Measurements from ENCODE around the gene SLC9A4. TPM values are rescaled to one million over a fixed set of nuclear protein-coding genes. Genes with fewer than 3 reads are reported as not detected.
A peak's percentile ranks its signal among the peaks of the same experiment; 100 is the strongest.

Gene SLC9A4
- polyA plus RNA-seq, 4 donors, result 0.05 to 10.7 (median 9.4) TPM

DNA sequence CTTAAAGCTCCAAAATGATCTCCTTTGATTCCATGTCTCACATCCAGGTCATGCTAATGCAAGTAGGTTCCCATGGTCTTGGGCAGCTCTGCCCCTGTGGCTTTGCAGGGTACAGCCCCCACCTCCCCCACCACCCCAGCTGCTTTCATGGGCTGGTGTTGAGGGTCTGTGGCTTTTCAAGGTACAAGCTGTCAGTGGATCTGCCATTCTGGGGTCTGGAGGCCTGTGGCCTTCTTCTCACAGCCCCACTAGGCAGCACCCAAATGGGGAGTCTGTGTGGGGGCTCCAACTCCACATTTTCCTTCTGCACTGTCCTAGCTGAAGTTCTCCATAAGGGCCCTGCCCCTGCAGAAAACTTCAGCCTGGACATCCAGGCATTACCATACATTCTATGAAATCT is 19.0 kb downstream of the SLC9A4 start:
- no peak for DNase-seq (ENCODE audit: low read depth in 4 of 4, low spot score in 3 of 4)

DNA sequence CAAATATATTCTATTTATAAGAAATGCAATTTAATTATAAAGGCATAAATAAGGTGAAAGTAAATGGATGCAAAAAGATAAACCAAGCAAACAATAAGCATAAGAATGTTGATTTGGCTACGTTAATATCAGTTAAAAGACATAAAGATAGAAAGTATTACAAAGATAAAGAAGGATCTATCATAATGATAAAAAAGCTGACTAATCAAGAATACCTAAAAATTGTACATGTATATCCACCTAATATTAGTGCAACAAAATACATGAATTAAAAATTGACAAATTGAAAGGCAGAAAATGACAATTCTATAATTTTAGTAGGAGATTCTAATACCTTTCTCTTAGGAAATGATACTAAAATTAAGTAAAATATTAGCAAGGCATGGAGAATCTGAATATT is 21.5 kb downstream of the SLC9A4 start:
- no peak for DNase-seq (ENCODE audit: low read depth in 4 of 4, low spot score in 3 of 4)

DNA sequence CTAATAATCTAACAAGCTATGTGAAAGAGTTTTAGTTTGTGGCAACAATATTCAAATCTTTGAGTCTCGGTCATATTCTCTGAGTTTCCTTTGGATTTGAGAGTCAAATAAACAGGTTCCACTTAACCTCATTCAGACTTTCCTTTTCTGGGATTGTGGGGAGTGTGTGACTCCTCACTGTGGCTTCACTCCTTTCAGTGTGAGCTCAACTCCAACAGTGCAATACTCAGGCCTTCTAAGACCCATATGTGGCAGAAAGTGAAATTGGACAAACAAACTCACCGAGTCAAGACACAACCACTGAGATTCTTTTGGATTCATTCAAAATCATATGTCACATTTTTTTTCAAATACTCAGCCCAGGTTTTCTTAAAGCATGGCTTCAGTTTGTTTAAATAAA is 25.4 kb downstream of the SLC9A4 start:
- DNase-seq (ENCODE audit: low read depth in 4 of 4, low spot score in 3 of 4), result no peak

DNA sequence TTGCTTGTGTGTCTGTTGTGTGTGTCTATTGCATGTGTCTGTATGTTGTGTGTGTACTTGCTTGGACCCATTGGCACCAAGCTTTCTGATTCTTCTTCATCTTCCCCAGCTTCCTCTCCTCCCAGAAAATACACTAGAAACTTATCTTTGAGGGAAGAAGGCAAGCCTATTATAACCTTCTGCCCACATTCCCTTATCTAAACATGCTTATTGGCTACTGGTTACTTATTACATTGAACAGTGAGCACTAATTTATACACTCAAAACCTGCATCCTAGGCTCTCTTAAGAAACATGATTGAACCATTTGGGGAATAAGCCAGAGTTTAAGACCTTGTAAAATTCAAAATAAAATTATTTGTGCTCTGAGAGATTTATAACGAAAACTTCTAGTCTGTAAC is 26.5 kb downstream of the SLC9A4 start:
- DNase-seq (ENCODE audit: low read depth in 4 of 4, low spot score in 3 of 4), result no peak

DNA sequence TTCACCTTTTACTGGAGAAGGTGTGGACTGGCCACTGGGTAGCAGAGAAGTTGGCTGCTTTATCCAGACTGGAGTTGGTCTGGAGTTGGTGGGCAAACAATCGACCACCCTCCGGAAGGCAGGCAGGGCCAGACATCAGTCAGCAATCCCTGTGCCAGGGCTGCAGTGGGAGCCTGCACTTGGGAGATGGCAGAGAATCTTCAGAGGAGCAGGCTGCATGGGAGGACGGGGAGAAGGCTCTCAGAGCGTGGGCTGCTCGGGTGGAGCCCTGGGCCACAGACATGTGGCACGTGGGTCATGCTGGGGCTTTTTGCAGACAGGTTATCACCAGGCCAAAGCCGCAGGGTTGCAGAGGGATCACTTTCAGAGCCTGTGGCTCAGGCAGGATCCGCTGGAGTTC is 29.6 kb downstream of the SLC9A4 start:
- DNase-seq (ENCODE audit: low read depth in 4 of 4, low spot score in 3 of 4), result no peak

DNA sequence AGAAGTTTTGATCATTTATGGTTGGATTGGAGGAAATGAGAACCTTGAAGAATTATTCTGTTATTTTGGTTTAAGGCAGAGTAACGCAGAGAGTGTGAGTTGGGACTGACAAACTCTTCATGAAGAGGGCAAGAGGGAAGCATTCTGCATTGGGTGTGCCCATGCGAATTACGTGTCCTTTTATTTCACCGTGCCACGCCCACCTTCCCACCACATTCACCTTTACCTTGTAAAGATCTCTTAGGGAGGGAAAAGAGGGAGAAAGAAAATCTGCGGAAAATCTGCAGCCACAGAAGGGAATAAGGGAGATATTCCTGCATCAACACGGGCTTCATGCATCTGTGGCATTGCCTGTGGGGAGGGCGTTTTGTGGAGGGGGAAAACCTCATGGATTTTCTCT is 31.8 kb downstream of the SLC9A4 start:
- no peak for DNase-seq (ENCODE audit: low read depth in 4 of 4, low spot score in 3 of 4)

DNA sequence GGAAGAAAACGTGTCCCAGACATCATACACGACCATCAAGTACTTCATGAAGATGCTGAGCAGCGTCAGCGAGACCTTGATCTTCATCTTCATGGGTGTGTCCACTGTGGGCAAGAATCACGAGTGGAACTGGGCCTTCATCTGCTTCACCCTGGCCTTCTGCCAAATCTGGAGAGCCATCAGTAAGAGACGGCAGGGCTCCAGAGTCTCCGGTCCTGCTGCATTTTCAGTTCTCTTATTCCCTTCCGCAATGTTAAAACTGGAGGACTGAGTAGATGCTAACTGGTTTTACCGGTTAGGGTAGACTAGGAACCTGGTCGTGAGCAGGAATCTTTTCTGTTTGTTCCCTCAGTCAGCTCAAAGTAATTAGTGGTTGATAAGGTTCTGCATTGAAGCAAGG is 32.3 kb downstream of the SLC9A4 start:
- DNase-seq (ENCODE audit: low read depth in 4 of 4, low spot score in 3 of 4), result peak in 2 of 4 donors; percentile 39 to 47

DNA sequence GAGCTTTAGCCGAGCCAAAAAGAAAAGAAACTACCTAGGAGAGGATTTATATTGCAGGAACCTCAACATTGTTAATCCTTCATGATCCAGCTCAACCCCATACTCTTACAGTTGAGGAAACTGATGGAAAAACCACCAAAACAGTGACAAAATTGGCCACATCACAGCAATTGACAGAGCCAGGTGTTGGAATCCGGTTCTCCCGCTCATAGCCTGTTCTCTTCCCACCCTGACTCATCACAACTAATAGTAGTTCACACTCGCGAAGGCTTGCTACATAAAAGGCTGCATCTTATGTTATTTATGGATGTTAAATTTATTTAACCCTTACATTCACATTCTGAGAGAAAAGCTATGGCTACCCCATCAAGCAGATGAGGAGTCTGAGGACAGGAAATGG is 33.7 kb downstream of the SLC9A4 start:
- DNase-seq (ENCODE audit: low read depth in 4 of 4, low spot score in 3 of 4), result no peak

DNA sequence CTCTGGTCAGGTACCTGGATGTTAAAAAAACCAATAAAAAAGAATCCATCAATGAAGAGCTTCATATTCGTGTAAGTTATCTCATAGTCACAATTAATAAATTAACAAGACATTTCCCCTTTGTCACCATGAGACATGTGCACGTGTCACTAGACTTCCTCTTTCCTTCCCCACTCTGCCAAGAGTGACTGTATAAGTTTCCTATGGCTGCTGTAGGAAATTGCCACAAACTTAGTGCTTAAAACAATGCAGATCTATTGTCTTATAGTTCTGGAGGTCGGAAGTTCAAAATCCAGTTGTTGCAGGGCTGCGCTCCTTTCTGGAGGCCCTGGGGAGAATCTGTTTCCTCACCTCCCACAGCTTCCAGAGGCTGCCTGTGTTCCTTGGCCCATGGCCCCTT is 35.8 kb downstream of the SLC9A4 start:
- no peak for DNase-seq (ENCODE audit: low read depth in 4 of 4, low spot score in 3 of 4)

DNA sequence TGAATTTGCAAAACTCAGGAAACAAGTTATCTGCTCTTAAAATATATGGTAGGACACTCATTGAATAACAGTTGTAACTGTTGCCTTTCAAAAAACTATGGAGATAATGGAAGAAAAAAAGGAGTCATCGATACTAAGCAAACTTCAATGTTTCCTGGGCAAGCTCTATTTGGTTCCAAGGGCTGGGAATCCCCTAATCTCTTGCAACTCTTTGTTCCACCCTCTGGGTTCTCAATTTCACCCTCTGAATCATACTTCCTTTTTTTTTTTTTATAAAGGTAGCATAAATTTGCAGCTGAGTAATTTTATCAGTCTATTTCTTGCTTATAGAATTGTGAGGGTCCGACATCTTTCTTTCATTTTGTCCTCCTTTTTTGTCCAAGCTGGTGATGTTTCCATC is 36.7 kb downstream of the SLC9A4 start:
- no peak for DNase-seq (ENCODE audit: low read depth in 4 of 4, low spot score in 3 of 4)

DNA sequence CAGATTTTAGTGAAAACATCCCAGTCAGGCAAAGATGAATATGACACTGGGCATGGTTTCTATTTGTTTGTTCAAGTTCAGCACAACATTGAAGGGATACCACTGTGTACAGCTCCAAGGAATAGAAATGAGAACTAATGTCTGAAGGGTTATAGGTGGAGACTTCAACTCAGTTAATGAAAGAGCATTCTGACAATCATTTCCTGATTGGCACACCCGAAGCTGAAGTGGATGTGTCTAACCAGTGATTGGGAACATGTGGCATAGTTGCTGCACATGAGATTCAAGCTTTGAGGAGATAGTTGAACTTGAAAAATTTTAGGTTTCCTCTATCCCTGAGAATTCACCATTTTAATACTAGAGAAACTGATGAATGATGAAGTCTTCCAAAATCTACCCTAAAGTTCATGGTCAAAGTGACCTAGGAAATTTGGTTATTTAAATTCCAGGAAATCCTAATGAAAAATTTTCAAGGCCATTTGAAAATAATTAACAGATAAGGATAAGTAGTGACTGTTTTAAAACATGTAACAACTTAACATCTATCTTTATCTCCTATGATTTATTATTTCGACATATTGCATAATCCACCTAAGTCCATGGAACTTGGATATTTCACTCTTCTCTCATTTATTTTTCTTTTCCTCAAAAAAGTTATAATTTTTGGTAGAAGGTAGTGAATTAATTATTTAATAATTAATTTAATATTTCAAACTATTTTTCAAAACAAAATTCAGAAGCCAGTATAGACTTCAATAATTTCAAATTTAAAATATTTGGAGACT is 38.0 kb downstream of the SLC9A4 start:
- no peak for DNase-seq (ENCODE audit: low read depth in 4 of 4, low spot score in 3 of 4)

DNA sequence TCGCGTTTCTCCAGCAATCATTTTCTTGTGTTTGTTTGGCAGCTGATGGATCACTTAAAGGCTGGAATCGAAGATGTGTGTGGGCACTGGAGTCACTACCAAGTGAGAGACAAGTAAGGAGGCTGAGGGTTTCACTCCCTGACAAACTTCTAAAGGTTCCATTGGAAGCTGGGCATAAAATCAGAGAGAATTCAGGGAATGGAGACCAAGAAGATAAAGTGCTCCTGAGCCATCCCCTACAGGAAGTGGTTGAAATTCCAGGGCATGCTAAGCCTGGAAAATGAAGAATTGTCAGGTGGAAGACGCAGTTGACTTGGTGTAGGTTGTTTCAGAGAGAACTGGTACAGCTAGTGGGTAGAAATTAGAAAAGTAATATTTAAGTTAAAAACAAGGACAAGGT is 39.1 kb downstream of the SLC9A4 start:
- no peak for DNase-seq (ENCODE audit: low read depth in 4 of 4, low spot score in 3 of 4)

DNA sequence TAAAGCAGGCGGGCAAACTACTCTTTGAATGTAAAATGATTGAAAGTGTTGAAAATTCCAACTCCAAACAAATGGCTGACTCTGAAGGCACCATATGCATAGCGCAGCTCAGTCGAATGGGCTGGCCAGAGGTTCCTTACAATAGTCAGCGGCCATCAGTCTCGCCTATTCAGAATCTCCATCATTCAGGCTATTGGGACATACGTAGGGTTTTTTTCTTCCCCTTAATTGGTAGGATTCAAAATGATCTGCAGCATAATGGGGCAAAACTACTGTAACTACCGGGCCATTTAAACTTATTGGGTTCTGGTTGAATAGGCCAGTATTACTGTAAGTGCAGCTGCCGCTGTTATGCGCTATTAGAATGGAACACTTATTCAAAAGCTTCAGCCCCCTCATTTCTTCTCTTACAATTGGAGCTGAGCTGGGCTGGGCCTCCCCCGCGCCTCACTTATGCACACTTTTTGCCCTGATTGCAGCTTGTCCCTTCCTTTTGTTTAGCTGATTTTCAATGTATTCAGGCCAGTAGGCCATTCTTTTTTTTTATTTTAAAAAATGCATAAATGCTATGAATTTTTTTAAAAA is 40.4 kb downstream of the SLC9A4 start:
- DNase-seq (ENCODE audit: low read depth in 4 of 4, low spot score in 3 of 4), result no peak

DNA sequence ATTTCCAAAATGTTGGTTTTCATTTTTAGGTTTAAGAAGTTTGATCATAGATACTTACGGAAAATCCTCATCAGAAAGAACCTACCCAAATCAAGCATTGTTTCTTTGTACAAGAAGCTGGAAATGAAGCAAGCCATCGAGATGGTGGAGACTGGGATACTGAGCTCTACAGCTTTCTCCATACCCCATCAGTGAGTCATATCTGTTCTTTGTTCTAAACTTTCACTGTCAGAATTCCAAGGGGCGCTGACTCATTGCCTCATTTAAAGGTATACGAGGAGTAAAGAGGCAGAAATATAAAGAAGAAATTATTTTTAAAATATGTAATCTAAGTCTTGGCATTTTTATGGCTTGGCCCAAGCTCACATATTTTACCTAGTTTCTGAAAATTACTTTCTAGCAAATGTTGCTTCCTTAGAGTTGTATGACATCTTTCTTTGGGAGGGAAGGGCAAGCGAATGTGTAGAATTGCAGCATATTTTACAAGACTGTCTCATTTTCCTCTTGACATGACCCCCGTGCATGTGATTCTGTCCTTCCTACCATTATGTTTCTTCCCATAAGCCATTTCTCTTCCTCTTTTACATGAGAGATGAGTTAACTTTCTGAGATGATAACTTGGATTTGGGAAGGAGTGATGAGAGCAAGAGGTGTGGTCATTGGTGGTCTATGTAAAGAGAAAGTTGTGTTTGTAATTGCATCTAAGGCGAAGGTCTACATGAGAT is 41.2 kb downstream of the SLC9A4 start:
- DNase-seq (ENCODE audit: low read depth in 4 of 4, low spot score in 3 of 4), result no peak

DNA sequence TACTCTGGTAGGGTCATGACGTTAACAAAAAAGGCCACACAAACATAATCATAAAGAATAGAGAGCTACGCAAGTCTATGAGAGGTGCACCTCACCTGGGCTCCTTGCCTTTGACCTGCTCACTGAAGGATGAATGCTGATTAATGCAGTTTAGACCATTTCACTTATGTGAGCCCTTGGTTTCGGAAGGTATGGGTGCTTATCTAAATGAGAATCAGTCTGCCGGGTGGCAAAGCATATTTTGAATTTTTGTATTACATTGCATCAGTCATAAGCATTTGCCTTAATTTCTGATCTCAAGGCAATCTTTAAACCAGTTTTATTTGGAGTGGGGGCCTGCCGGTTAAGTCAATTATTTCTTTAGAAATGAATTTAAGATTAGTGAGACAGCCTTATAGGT is 42.8 kb downstream of the SLC9A4 start:
- no peak for DNase-seq (ENCODE audit: low read depth in 4 of 4, low spot score in 3 of 4)

DNA sequence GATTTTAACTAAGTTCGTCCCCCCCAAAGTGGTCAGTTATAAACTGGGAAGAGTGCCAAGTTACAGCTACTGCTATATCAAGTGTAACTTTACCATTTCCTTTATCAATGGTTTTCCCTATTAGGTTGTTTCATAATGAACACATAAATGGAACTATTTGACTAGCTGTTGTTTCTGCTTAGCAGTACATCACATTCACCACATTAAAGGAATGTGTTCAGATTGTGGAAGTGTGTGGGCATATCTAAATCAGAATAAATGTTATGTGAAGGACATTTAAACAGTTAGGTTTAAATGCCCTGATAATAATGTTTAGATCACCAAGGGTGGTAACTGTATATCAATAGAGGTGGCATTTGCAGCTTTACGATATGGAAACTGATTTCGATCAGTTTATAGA is 45.1 kb downstream of the SLC9A4 start:
- DNase-seq (ENCODE audit: low read depth in 4 of 4, low spot score in 3 of 4), result no peak

DNA sequence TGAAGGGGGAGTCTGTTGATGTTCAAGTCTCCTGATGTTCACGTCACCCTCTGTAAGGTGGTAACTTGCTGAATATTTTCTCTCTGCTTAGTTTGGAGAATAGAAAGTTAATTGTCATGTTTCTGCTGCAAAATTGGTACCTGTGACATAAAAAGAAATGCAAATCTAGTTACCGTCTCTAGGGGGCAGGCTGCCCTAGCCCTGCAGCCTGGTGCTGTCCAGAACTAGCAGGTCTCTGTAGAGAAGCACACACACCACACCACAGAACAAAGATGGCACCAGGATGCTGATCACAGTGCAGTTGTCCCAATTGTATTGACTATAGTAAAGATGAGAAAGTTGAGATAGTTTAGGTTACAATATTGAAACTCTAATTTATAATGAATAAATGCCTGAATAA is 47.0 kb downstream of the SLC9A4 start:
- no peak for DNase-seq (ENCODE audit: low read depth in 4 of 4, low spot score in 3 of 4)

DNA sequence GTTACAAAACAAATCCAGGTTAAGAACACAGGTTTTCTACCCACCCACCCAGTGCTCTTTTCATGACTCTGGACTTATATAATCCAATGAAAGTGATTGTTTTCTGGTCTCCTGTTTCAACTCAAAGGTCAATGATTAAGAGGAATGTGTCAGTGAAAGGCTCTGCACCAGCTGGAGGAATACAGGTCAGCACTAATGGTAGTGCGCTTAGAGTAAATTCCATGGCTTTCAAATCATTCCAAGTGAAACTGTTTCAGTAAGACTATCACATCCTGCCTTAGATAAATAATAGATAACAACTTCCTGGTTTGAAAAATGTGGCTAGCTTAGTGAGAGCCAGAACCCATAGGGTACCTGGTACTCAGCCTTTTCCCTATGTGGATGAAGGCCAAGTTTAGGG is 47.8 kb downstream of the SLC9A4 start:
- DNase-seq (ENCODE audit: low read depth in 4 of 4, low spot score in 3 of 4), result no peak

DNA sequence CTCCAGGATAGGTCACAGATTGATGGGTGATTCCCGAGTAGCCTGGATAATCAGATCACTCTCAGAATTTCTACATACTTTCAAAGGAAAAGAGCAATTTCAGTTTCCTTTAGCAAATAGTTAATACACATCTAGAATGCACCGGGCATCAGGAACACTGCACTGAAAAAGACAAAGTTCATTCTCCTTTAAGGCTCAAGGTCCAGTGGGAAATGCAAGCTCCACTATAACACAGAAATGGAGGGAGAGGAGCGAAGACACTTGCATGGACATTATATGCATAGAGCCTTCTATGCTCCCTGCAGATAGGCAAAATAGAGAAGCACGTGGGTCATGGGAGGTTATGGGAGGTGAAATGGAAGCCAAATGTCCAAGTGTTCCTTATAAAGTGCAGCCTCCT is 49.1 kb downstream of the SLC9A4 start:
- no peak for DNase-seq (ENCODE audit: low read depth in 4 of 4, low spot score in 3 of 4)

DNA sequence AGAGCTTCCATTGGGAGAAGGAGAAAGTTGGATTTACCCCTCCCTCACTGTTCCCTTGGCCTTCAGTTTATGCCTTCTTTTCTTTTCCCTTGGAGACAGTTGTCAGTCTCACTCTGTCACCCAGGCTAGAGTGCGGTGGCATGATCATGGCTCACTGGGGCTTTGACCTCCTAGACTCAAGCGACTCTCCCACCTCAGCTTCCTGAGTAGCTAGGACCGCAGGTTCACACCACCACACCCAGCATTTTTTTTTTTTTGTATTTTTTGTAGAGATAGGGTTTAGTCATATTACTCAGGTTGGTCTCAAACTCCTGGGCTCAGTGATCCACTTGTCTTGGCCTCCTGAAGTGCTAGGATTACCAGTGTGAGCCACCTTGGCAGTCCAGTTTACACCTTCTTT is 49.9 kb downstream of the SLC9A4 start:
- DNase-seq (ENCODE audit: low read depth in 4 of 4, low spot score in 3 of 4), result no peak

DNA sequence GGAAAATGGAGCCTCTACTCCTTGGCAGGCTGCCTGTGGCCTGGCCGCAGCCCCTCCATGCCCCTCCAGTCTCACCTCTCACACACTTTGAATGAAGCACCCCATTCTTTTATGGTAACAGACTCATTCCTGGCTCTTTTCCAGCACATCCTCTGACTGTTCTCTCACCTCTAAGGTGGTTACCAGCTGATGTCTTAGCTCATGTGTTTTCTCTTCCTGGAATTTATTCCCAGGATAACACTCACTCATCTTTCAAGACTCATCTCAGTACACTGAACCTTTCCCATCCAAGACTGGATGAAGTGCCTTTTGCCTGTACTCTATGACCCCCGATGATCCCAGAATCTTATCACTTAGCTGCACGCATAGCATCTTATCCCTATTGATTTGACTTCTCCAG is 50.6 kb downstream of the SLC9A4 start:
- no peak for DNase-seq (ENCODE audit: low read depth in 4 of 4, low spot score in 3 of 4)

DNA sequence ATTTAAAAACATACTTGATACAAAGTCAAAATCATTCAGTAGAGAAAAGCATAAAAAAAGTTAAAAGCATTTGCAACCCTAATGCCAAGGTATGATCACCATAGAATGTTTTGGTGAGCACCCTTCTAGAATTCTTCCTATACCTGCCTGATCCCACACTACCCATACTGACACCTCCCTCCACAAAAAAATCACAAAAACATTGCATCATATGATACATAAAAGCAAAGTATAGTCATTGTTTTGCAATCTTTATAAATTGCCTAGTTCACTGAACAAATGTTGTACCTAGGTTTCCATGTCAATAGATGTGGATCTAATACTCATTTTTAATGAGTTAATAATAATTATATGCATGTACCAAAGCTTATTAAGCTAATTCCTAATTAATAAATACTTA is 54.1 kb downstream of the SLC9A4 start:
- DNase-seq (ENCODE audit: low read depth in 4 of 4, low spot score in 3 of 4), result no peak
